Measurements from ENCODE around the gene WDFY4.

Gene WDFY4

GRCh38 chr10:48985621-48986158 lies 301.0 kb downstream of the WDFY4 start:
- FAIRE-seq, result no peak
- DNase-seq (ENCODE audit: extremely low spot score, insufficient read length, low read depth), result no peak

- no peak for DNase-seq (ENCODE audit: extremely low spot score, insufficient read length, low read depth)
- no peak for FAIRE-seq
Measured at GRCh38 chr10:48990226-48990625, 305.6 kb downstream of the WDFY4 start.

DNA sequence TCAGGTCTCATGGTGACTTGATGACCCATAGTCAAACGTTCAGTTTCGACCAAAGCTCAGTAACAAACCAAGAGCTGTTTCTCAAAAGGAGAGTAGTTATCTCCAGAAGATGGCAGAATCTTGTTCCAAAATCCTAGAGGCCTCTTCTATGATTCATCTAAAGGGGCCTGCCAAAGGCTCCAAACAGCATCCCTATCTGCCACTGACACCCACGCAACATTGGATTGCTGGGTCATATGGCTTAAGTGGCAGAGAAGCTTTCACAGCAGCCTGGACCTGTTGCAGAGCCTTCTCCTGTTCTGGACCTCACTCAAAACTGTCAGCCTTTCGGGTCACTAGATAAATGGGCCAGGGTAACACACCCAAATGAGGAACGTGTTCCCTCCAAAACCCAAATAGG lies 309.0 kb downstream of the WDFY4 start:
- no peak for FAIRE-seq
- no peak for DNase-seq (ENCODE audit: extremely low spot score, insufficient read length, low read depth)

- no peak for DNase-seq (ENCODE audit: extremely low spot score, insufficient read length, low read depth)
- FAIRE-seq, result no peak
Measured at GRCh38 chr10:48996329-48996728, 311.7 kb downstream of the WDFY4 start.

DNA sequence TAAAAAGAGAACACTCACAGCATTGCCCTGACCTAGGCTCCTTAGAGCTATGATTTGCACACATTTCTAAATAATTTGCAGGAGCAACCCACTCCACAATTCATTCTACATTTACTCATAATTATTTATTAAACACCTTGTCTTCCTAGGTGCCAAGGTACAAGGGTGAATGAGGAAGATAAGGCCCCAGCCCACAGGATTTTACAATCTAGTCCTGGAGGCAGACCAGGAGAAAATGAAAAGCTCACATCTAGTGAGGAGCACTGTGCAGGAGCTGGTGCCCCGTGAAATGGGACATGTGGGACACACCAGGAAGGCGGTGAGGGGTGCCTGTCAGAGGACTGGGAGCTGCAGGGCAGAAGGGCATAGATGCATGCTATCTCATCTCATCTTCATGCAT lies 314.7 kb downstream of the WDFY4 start:
- FAIRE-seq (no peak), DNase-seq (ENCODE audit: extremely low spot score, insufficient read length, low read depth) (no peak)

DNA sequence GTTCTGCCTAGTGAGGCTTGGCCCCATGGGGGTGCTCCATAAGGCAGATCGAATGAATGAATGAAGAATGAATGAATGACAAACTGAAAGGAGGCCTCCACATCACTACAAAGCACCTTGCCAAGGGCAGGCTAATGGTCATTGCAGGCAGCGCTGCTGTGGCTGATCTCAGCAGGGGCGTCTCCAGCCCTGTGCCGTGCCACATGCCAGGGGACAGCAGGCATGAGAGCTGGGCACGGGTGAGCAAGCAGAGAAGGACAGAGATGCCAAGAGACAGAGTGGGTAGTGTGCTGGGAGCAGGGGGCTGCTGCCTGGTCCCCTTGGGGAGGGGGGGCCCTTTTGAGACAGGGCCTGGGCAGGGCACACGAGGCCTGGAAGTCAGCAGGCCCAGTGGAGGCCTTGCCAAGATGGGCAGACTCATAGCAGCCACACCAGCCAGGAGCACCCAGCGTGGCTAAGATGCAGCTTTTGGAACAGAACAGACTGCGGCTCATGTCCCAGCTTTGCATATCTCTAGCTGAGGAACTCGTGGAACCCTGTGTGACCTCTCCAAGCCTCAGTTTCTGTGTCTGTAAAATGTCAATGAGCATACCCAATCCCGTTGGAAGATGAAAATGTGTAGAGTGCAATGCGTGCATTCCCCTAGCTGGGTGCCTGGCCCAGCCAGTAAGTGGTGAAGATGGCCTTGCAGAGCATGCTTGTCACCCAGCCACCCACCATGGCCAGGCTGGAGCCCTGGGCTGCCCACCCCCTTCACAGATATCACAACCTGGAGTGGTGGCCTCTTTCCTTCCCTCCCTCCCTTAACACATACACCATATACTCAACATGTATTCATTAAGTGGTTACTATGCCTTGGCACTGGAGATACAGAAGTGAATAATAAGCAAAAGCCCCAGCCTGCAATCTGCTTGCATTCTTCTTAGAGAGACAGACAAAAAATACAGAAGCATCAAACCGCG lies 316.0 kb downstream of the WDFY4 start:
- DNase-seq (ENCODE audit: extremely low spot score, insufficient read length, low read depth), result no peak
- no peak for FAIRE-seq

DNA sequence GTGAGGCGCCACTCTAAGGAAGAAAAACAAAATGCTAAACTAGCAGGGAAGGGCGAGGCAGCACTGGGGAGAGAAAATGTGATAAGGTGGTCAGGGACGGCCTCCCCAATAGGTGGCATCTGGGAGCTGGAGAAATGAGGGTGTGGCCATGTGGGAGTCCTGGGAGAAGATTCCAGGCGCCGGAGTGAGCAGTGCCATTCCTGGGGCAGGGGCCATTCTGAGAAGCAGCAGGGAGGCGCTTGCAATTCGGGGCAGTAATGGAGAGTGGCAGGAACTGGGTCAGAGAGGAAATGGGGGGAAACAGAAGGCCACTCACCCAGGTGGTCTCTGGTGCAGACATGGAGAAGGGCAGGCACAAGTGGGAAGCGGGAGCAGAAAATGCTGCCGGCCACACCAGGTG lies 316.7 kb downstream of the WDFY4 start:
- FAIRE-seq, result no peak
- no peak for DNase-seq (ENCODE audit: extremely low spot score, insufficient read length, low read depth)

- no peak for DNase-seq (ENCODE audit: extremely low spot score, insufficient read length, low read depth)
Measured at GRCh38 chr10:49001870-49002672, 317.4 kb downstream of the WDFY4 start.

DNA sequence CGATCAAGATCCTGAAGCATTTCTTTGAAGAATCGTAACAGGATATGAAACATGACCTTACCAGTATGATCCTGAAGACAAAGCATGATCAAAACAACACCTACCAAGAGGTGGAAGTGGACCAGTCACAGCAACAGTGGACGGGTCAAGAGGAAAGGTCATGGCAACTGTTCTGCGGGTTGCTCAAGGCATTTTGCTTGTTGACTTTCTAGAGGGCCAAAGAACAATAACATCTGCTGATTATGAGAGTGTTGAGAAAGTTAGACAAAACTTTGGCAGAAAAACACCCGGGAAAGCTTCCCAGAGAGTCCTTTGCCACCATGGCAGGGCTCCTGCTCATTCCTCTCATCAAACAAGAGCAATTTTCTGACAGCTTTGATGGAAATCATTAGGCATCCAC lies 320.6 kb downstream of the WDFY4 start:
- DNase-seq (ENCODE audit: extremely low spot score, insufficient read length, low read depth), result no peak
- no peak for FAIRE-seq

More at GRCh38 chr10:49001870-49002672, 317.4 kb downstream of the WDFY4 start:
- FAIRE-seq, result no peak

GRCh38 chr10:49007129-49007528 lies 322.5 kb downstream of the WDFY4 start:
- FAIRE-seq (no peak), DNase-seq (ENCODE audit: extremely low spot score, insufficient read length, low read depth) (no peak)

DNA sequence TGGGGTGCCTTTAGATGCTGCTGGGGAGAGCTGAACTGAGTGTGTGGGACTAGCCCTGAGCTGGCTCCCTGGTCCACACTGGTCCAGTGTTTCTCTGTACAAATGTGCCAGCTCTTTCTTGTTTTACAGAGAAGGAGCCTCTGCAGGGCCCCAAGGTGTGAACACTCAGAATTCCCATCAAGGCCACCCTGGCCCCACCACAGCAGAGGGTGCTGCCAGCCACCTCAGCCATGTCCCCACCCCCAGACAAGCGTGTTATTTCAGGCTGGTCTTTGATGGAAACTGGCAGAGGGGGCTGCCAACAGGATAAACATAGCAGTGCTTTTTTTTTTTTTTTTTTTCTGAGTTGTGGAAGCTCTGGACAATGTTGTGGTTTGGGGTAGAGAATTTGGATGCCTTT lies 323.4 kb downstream of the WDFY4 start:
- FAIRE-seq (no peak), DNase-seq (ENCODE audit: extremely low spot score, insufficient read length, low read depth) (no peak)

GRCh38 chr10:49008505-49009198 lies 324.0 kb downstream of the WDFY4 start:
- no peak for DNase-seq (ENCODE audit: extremely low spot score, insufficient read length, low read depth)
- FAIRE-seq, result no peak

- DNase-seq (ENCODE audit: extremely low spot score, insufficient read length, low read depth) (no peak), FAIRE-seq (no peak)
Measured at GRCh38 chr10:49009199-49009979, 324.7 kb downstream of the WDFY4 start.

DNA sequence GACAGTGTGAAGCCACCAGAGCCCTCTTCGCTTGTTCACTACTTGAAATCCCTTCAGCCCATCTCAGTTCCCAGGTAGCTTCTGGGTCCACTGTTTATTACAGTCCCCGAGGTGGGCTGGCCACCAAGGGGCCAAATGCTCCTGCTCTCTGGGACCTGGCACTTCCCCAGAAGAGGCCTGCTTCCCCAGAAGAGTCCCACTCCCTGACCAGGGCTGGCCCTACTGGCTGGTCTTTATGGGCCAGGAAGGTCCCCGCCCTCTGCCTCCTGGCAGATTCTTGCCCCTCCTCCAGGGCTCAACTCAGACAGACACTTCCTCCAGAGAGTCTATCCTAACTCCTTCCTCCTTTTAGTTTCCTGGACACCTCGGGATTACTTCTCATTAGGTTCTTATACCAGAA lies 325.6 kb downstream of the WDFY4 start:
- FAIRE-seq (no peak), DNase-seq (ENCODE audit: extremely low spot score, insufficient read length, low read depth) (no peak)

GRCh38 chr10:49010865-49011264 lies 326.2 kb downstream of the WDFY4 start:
- FAIRE-seq (no peak), DNase-seq (ENCODE audit: extremely low spot score, insufficient read length, low read depth) (no peak)

GRCh38 chr10:49011756-49012155 lies 327.1 kb downstream of the WDFY4 start:
- DNase-seq (ENCODE audit: extremely low spot score, insufficient read length, low read depth) (no peak), FAIRE-seq (no peak)

DNA sequence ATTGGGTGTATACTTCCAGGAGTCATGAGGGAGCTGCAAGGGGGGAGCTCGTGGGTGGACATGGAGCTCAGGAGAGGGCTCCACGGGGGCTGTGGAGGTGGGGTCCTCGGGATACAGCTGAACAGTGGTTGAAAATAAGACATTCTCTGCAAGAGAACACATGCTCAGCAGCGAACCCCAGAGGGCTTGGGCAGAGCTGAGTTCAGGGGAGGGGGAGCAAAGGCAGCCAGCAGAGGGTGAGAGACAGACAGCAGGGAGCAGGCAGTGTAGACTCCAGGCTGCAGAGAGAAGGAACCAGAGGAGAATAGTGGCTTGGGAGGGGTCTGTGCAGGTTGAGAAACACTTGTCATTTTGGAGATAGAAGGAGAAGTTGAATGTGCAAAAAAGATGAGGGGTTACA lies 327.9 kb downstream of the WDFY4 start:
- no peak for FAIRE-seq
- no peak for DNase-seq (ENCODE audit: extremely low spot score, insufficient read length, low read depth)

DNA sequence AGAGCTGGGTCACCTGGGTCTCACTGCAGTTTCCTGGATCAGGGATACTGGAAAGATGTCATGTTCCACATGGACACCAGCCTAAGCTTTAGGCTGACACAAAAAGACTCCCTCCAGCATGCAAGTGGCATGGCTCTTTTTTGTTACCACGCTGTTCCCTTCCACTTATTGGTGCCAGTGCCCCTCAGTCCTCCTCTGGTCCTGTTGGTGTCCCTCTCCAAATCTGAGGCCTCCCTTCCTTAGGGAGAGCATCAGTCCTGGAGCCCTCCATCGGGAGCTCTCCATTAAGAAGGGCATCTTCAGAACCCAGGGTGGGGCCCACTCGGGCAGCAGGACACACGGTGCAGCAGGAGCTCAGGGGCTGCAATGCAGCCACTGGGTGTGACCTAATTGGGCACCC lies 331.0 kb downstream of the WDFY4 start:
- DNase-seq (ENCODE audit: extremely low spot score, insufficient read length, low read depth) (no peak), FAIRE-seq (no peak)

GRCh38 chr10:49021685-49022084 lies 337.0 kb downstream of the WDFY4 start:
- FAIRE-seq (no peak), DNase-seq (ENCODE audit: extremely low spot score, insufficient read length, low read depth) (no peak)

- no peak for FAIRE-seq
- no peak for DNase-seq (ENCODE audit: extremely low spot score, insufficient read length, low read depth)
Measured at GRCh38 chr10:49023071-49023470, 338.4 kb downstream of the WDFY4 start.

All from GM18507 (cell line).